Amygdala (tissue), 56 donors: ENCODE results near the gene TUT4.

Source experiments
- DNase-seq, 56 donors: peaks; one replicate each; lab custom pipeline; 2025; lab: John Stamatoyannopoulos, UW

Gene TUT4, protein sequence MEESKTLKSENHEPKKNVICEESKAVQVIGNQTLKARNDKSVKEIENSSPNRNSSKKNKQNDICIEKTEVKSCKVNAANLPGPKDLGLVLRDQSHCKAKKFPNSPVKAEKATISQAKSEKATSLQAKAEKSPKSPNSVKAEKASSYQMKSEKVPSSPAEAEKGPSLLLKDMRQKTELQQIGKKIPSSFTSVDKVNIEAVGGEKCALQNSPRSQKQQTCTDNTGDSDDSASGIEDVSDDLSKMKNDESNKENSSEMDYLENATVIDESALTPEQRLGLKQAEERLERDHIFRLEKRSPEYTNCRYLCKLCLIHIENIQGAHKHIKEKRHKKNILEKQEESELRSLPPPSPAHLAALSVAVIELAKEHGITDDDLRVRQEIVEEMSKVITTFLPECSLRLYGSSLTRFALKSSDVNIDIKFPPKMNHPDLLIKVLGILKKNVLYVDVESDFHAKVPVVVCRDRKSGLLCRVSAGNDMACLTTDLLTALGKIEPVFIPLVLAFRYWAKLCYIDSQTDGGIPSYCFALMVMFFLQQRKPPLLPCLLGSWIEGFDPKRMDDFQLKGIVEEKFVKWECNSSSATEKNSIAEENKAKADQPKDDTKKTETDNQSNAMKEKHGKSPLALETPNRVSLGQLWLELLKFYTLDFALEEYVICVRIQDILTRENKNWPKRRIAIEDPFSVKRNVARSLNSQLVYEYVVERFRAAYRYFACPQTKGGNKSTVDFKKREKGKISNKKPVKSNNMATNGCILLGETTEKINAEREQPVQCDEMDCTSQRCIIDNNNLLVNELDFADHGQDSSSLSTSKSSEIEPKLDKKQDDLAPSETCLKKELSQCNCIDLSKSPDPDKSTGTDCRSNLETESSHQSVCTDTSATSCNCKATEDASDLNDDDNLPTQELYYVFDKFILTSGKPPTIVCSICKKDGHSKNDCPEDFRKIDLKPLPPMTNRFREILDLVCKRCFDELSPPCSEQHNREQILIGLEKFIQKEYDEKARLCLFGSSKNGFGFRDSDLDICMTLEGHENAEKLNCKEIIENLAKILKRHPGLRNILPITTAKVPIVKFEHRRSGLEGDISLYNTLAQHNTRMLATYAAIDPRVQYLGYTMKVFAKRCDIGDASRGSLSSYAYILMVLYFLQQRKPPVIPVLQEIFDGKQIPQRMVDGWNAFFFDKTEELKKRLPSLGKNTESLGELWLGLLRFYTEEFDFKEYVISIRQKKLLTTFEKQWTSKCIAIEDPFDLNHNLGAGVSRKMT (N-terminal part only)

DNA sequence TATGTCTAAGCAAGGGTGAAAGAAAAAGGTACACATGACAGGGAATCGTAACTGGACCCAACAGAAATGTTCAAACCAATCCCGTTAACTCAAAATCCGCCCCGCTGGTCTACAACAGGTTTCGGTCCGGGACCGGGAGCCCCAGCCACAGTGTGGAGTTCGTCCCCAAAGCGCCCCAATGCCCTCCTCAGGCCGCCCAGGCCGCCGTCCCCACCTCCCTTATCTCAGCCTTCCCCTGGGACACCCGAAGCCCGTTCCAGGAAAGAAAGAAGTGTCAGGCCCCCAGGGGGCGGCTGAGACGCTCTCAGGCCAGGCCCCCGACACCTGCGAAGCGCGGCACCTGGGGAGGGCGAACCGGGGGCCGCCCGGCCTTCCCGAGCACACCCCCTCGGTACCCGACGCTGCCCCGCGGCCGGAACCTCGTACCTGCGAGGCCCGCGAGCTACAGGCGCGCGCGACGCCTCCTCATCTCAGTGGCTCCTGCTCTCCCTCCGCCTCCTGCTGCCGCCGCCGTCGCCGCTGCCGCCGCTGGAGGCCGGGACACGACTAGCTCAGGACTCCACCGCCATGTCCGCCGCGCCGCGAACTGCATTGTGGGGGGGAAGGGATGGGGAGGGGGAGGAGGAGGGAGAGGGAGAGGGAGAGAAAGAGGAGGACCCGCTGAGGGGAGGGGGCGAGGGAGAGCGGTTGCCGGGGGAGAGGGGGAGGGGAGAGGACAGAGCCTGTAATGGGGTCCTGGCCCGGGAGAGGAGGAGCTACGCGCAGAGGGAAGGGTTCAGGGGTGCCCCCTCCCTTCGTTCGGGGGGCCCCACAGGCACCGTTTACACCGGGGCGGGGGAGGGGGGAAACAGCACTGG is at the start of gene TUT4:
Gene TUT4, minus strand, starts transcription at position 588 of the 857 bp plus-strand sequence. CDS start 26,812 bp downstream, outside the sequence.
- DNase-seq, result peak; percentile 27 to 89 (median 76)

DNA sequence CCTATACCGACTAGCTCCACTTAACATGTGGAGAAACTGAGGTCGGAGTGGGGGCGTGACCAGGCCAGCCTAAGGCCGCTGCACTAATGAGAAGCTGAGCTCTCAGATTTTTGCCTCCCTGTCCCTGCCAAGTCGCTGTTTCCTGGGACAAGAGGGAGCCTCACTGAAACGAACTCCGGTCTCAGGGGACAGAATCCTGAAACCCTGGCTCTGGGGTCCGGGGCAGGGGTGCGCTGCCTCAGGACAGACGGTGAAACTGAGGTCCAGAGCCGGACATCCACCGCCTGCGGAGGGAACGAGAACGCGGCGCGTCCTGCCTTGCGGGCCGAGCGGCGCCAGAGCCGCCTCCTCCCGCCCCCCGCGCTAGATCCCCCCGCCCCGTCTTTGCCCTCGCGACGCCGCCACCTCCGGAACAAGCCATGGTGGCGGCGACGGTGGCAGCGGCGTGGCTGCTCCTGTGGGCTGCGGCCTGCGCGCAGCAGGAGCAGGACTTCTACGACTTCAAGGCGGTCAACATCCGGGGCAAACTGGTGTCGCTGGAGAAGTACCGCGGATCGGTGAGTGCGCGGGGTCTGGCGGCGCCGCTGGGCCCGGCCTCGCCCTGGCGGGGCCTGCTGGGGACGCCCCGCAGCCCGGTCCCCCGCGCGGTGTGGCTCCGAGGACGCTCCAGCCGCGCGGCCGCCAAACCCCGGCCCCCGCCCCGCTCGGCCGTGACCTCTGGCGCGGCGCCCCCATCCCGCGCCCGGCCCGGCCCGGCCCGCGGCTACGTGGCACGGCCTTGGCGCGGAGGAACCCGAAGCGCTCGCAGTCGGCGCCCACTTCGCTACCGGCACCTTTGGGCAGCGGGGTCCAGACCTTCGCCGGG is 49.3 kb upstream of the TUT4 start, which contains the start of gene GPX7:
Gene GPX7, plus strand, starts transcription at position 381 of the 865 bp plus-strand sequence. Its CDS starts 39 bp downstream, at position 420.
- peak in 39 of 56 donors; percentile 1 to 52 (median 26) for DNase-seq

DNA sequence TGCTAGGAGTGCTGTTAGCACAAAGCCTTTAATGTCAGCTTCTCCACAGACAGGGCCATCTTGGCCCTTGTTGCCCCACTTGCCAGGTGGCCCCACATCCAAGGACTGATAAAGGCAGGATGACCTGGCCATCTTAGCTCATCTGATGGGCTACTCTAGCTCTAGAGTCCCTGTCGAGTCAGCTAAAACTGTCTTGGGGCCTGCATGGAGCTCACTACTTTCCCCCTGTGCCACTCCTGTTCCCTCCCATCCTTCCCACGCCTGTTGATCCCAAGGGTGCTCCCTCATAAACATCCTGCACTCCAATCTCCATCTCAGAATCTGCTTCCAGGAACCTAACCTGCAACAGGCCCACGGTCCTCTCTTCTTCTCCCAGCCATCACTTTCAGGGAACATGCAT is 48.6 kb upstream of the TUT4 start:
- no peak for DNase-seq

DNA sequence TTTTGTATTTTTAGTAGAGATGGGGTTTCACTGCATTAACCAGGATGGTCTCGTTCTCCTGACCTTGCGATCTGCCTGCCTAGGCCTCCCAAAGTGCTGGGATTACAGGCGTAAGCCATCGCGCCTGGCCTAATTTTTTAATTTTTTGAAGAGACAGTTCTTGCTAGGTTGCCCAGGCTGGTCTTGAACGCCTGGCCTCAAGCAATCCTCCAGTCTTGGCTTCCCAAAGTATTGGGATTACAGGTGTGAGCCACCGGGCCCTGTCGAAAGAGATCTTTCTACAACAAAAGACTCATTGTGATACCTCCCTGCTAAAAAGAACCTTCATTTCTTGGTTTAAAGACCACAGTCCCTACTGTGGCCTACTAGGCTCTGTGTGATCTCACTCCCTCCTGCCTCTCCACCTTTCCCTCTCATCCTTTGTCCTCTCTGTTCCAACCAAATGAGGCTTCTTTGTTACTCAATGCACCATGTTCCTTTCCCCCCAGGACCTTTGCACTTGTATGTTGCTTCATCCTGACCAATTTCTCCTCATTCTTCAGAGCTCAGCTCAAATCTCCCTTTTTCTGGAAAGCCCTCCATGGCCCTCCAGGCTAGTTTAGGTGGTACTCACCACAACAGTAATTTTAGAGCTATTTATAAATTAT is 47.8 kb upstream of the TUT4 start:
- no peak for DNase-seq

DNA sequence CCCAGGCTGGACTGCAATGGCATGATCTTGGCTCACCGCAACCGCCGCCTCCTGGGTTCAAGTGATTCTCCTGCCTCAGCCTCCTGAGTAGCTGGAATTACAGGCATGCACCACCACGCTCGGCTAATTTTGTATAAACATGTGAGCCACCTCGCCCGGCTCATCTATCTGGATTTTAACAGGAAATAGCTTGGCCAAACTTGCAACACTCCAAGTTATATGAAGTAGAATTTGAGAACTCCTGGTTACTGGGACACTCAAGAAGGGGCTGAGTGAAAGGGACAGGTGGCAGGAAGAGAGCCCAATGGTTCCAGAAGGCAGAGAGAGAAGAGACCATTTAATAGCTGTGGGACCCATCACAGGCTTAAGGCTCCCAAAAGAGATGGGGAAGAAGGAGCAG is 46.3 kb upstream of the TUT4 start:
- DNase-seq, result no peak

DNA sequence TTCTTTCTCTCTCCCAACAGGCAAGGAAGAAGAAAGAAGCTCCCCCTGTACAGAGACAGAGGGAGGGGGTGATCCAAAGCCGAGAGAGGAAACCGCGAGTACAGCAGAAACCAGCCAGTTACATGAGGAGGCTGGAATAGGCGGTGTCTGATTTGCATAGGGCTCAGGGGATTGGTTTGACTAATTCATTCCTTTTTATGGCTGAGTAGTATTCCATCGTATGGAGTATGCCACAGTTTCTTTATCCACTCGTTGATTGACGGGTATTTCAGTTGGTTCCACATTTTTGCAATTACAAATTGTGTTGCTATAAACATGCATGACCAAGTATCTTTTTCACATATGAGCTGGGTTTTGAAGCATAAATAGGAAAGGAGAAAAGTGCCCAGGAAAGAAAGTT is 45.8 kb upstream of the TUT4 start:
- DNase-seq, result no peak

DNA sequence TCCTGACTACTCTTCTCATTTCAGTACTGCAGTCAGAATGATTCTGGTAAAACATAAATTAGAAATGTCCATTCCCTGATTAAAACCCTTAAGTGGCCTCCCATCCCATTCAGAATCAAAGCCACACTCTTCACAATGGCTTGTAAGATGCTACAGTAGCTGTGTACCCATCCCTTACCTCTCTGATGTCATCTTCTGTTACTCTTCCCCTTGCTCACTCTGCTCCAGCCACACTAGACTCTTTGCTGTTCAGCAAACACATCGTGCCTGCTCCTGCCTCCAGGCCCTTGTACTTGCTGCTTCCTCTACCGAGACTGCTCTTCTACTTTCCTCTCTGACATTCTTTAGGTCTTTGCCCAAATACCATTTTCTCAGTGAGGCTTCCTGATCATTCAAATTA is 45.0 kb upstream of the TUT4 start:
- DNase-seq, result no peak

DNA sequence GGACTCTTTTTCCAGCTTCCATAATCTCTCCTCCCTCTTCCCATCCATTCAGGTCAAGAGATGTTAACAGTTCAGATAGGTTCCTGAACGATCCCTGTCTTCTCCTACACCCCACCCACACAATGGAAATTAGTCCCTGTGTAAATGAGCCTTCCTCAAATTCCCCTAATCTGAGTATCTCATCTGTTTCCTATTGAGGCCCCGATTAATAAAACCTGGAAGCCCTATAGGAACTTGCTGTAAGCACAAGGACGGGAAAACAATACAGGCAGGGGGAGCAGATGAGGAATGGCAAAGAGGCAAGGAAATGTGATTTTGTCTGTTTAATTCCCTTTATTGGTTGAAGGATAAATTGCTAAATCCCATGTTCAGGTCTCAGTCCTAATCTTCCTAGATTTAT is 42.2 kb upstream of the TUT4 start:
- no peak for DNase-seq

DNA sequence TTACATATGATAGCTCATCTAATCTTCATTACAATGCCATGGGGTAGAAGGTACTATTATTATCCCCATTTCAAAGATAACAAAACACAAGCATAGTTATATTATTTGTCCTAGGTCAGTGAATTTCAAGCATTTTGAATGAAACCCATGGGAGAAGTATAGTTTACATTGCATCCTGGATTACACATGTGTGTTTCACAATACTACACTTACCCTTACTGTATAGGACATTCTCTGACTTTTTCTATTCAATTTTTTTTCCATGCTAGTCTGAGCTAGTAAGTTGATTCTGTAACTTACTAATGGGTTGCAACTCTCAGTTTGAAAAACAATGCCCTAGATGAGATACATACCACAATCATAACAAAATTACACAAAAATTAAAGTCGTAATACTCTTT is 40.6 kb upstream of the TUT4 start:
- DNase-seq, result no peak

DNA sequence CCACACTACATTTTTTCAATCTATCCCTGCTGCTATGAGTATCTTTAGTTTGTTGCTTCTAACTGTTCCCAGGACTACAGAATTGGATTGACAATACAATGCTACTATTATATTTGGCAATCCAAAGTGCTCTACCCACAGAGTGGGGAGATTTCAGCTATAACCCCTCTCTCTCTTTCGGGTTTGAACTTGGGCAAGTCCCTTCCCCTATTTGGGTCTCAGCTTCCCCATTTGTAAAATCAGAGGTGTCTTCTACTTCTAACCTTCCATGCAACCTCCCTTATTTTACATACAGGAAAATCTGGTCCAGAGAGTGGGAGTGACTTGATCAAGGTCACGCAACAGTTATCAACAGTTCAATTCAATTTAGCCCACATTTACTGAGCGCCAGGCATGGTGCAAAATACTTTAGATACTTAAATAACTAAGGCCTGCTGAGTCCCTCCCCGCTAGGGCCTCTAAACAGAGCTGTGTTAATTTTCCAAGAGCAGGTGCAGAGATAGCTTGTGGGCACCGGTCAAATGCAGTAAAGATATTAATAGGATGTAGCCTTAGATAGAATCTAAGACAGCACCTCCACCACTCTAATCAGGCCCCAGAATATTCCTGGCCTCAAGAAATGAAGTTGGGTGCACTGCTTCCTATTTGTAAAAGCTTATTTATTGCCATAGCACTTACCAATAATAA is 39.9 kb upstream of the TUT4 start:
- no peak for DNase-seq

DNA sequence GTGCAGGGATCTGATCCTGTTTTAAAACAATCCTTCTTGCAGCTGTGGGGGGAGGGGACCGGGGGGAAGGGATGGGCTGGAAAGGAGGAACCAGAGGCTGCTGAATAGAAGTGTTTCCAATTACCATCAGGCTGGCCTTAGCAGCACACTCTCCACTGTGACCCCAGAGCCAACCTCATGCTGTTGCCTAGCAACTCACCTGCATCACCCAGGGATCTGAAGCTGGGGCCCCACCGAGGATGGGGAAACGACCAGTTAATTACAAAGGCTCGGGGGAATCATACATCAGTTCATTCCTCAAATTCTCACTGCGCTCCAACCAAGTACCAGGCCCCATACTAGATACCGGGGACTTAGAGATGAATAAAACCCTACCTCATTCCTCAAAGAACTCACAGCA is 37.4 kb upstream of the TUT4 start:
- DNase-seq, result no peak

DNA sequence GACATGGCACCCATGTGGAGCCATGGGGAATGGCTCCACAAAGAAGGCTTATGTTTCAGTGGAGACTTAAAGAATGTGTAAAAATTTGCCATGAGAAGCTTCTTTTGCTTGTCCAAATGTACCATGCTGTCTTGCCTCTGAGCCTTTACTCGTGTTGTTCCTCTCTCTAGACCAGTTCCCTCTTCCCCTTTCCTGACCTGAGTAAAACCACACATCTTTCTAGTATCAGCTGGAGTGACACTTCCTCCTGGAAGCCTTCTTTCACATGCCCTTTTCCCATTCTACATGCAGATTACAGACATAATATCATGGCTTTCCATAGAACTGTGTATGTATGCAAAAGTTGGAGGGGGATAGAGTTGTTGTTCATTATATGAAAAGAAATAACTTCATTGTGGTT is 35.6 kb upstream of the TUT4 start:
- DNase-seq, result no peak

DNA sequence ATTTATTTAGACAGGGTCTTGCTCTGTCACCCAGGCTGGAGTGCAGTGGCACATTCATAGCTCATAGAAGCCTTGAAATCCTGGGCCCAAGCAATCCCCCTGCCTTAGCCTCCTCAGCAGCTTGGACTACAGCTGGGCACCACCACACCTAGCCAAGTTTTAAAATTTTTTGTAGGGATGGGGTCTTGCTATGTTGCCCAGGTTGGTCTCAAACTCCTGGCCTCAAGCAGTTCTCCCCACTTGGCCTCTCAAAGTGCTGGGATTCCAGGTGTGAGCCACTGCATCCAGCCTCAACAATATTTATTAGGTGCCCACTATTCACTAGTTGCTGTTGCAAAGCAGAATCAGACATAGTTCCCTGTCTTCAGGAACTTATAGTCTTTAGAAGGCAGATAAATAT is 35.1 kb upstream of the TUT4 start:
- DNase-seq, result no peak

DNA sequence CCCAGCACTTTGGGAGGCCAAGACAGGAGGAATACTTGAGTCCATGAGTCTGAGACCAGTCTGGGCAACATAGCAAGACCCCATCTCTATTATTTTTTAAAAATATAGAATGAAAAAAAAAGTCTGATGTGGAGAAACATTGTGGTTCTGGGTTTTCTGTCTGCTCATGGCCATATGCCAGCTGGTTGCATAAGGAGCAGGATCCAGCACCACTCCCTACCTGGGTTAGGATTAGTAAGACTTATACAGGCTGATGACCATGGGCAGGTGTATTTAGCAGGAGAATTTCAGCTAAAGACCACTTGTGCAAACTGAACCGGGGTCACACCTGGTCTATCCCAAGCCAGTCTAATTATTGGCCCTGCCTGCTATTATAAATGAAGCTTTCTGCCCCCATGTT is 32.6 kb upstream of the TUT4 start:
- DNase-seq, result no peak

DNA sequence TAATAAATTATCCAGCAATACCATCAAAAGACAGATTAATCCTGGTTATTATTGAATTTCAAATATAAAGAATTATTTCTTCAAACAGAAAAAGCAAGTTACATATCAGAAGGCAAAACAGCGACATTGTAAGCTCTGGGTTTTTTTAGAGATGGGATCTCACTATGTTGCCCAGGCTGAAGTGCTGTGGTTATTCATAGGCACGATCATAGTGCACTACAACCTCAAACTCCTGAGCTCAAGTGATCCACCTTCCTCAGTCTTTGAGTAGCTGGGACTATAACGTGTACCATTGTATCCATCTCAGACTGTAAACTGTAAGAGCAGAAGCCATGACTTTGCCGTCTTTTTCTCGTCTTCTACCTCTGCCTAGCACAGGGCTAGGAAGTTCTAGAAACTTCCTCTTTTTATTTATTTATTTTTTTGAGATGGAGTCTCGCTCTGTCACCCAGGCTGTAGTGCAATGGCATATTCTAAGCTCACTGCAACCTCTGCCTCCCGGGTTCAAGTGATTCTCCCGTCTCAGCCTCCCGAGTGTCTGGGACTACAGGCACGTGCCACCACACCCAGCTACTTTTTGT is 29.3 kb upstream of the TUT4 start:
- DNase-seq, result no peak

DNA sequence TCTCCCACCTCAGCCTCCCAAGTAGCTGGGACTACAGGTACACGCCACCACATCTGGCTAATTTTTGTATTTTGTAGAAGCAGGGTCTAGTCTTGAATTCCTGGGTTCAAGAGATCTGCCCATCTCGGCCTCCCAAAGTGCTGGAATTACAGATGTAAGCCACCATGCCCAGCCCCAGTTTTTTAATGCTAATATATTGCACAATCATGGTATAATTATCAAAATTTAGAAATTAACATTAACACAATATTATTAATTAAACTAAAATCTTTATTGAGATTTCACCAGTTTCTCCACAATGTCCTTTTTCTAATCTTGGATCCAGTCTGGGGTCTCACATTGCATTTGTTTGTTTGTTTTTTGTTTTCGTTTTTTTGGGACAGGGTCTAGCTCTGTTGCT is 27.4 kb upstream of the TUT4 start:
- DNase-seq, result no peak

DNA sequence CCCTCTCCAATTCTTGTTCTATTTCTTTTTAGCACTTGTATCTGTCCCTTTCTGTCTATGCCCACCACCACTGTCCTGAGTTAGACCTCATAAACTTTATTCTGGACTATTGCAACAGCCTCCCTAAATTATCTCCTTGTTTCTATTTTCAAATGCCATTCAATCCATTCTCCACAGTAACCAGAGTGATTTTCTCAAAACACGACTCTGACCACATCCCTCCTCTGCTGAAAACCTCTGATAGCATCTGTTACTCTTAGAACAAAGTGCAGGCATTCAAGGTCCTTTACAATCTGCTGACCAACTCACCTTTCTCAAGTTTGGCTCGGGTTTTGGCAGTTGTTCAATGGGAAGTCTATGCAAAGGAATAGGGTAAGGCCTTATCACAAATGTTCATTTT is 26.5 kb upstream of the TUT4 start:
- DNase-seq, result no peak
